IMR-90 (cell line): Measurements from ENCODE around the gene MRPS7. TPM values are rescaled to one million over a fixed set of nuclear protein-coding genes. Genes with fewer than 3 reads are reported as not detected.

Experiments used
- ATAC-seq: fragments of 200-7000 bp; cut with Tn5 transposase; 2 replicates; pipeline ENCODE4 v1.9.1; 2020; ENCODE audit warnings: low read depth, mild to moderate bottlenecking, moderate library complexity
- BruUV-seq: library from RNA; stranded (reverse); fragments of 400-500 nt; replicated peaks from 2 replicates; lab custom pipeline; 2021; lab: Mats Ljungman, UMichigan
- CTCF ChIA-PET: fragments of 300-600 bp; formaldehyde crosslinking; extraction: SDS; loops from one replicate; lab custom pipeline; 2021; ENCODE audit warnings: antibody characterized with exemption; lab: Yijun Ruan, JAX
- POLR2A ChIA-PET: fragments of 300-600 bp; sonication (Branson Sonifier 250); formaldehyde crosslinking; loops from one replicate; lab custom pipeline; 2022; ENCODE audit warnings: antibody characterized with exemption; ENCODE audit not compliant: unreplicated experiment; lab: Charles Lee
- DNase-seq: peaks from one replicate; pipeline ENCODE4 v3.0.0; 2013
- H2AFZ ChIP-seq: replicated peaks from 2 replicates; pipeline ENCODE3; 2013; ENCODE audit warnings: low read length, mild to moderate bottlenecking; ENCODE audit not compliant: poor library complexity
- H2AK5ac ChIP-seq: 2 replicates; pipeline ENCODE4 v1.6.1; 2013; ENCODE audit warnings: low read depth, low read length, inconsistent platforms
- H2AK9ac ChIP-seq: replicated peaks from 2 replicates; pipeline ENCODE3; 2013; ENCODE audit warnings: mild to moderate bottlenecking, low read depth, low read length, moderate library complexity; ENCODE audit not compliant: poor library complexity
- H2BK120ac ChIP-seq: 2 replicates; pipeline ENCODE4 v1.6.1; 2013; ENCODE audit warnings: low read depth, low read length, inconsistent platforms
- H2BK15ac ChIP-seq: 3 replicates; pipeline ENCODE4 v1.6.1; 2013; ENCODE audit warnings: low read depth, low read length, inconsistent platforms
- H2BK20ac ChIP-seq: 2 replicates; pipeline ENCODE4 v1.6.1; 2013; ENCODE audit warnings: low read depth, mild to moderate bottlenecking, inconsistent platforms, low read length, moderate library complexity
- H2BK5ac ChIP-seq: 2 replicates; pipeline ENCODE4 v1.6.1; 2013; ENCODE audit warnings: mild to moderate bottlenecking, low read depth, low read length, inconsistent platforms; ENCODE audit not compliant: poor library complexity, severe bottlenecking
- H3K14ac ChIP-seq: replicated peaks from 2 replicates; pipeline ENCODE4 v1.6.1; 2013; ENCODE audit warnings: low read depth, low read length, inconsistent platforms
- H3K18ac ChIP-seq: 2 replicates; pipeline ENCODE4 v1.6.1; 2013; ENCODE audit warnings: low read depth, low read length, control low read depth
- H3K23ac ChIP-seq: 2 replicates; pipeline ENCODE4 v1.6.1; 2013; ENCODE audit warnings: low read depth, low read length, inconsistent platforms
- H3K27ac ChIP-seq: 2 replicates; pipeline ENCODE4 v1.5.1; 2013; ENCODE audit warnings: mild to moderate bottlenecking, control low read depth, low read length; ENCODE audit not compliant: insufficient read depth
- H3K27me3 ChIP-seq: 2 replicates; pipeline ENCODE4 v1.6.1; 2013; ENCODE audit warnings: low read length; ENCODE audit not compliant: control insufficient read depth, insufficient read depth
- H3K36me3 ChIP-seq: 2 replicates; pipeline ENCODE4 v1.6.1; 2013; ENCODE audit warnings: low read length, mixed read lengths; ENCODE audit not compliant: control insufficient read depth, insufficient read depth
- H3K4ac ChIP-seq: 2 replicates; pipeline ENCODE4 v1.6.1; 2013; ENCODE audit warnings: low read depth, low read length, inconsistent platforms
- H3K4me1 ChIP-seq: 2 replicates; pipeline ENCODE4 v1.6.1; 2013; ENCODE audit warnings: low read length, mixed read lengths; ENCODE audit not compliant: control insufficient read depth, insufficient read depth
- H3K4me2 ChIP-seq: 2 replicates; pipeline ENCODE4 v1.6.1; 2013; ENCODE audit warnings: low read depth, mild to moderate bottlenecking, control low read depth, low read length, moderate library complexity
- H3K4me3 ChIP-seq: 2 replicates; pipeline ENCODE4 v1.5.1; 2013; ENCODE audit warnings: low read depth, mild to moderate bottlenecking, control low read depth, low read length, moderate library complexity; ENCODE audit not compliant: insufficient read depth
- H3K56ac ChIP-seq: 2 replicates; pipeline ENCODE4 v1.6.1; 2013; ENCODE audit warnings: low read length, inconsistent platforms; ENCODE audit not compliant: insufficient read depth; ENCODE audit errors: extremely low read depth
- H3K79me1 ChIP-seq, 2 experiments: 2 replicates each; pipeline ENCODE4 v1.6.1; 2013; ENCODE audit warnings: low read length in 2 of 2, inconsistent platforms in 1 of 2, low read depth in 1 of 2
- H3K9ac ChIP-seq: 2 replicates; pipeline ENCODE4 v1.6.1; 2013; ENCODE audit warnings: low read depth, low read length, control low read depth
- H3K9me1 ChIP-seq: 2 replicates; pipeline ENCODE4 v1.6.1; 2013; ENCODE audit warnings: low read length, inconsistent platforms; ENCODE audit not compliant: insufficient read depth
- H3K9me3 ChIP-seq: 2 replicates; pipeline ENCODE4 v1.6.1; 2013; ENCODE audit warnings: low read length; ENCODE audit not compliant: control insufficient read depth, insufficient read depth
- H4K20me1 ChIP-seq: 2 replicates; pipeline ENCODE4 v1.6.1; 2013; ENCODE audit warnings: low read length, inconsistent platforms; ENCODE audit not compliant: insufficient read depth
- H4K5ac ChIP-seq: 2 replicates; pipeline ENCODE4 v1.6.1; 2013; ENCODE audit warnings: mild to moderate bottlenecking, low read depth, low read length, control low read depth
- H4K8ac ChIP-seq, 2 experiments: 2 replicates each; pipeline ENCODE4 v1.6.1; 2013; ENCODE audit warnings: low read depth in 2 of 2, low read length in 2 of 2, control low read depth in 1 of 2, inconsistent platforms in 1 of 2
- H4K91ac ChIP-seq: 2 replicates; pipeline ENCODE4 v1.6.1; 2013; ENCODE audit warnings: low read depth, low read length, inconsistent platforms; ENCODE audit not compliant: insufficient read depth
- BHLHE40 ChIP-seq: fragments of 150-350 bp; IDR thresholded peaks from 2 replicates; pipeline ENCODE4 v1.6.1; 2016; ENCODE audit warnings: mild to moderate bottlenecking, low read depth, low read length
- CEBPB ChIP-seq: IDR thresholded peaks from 2 replicates; pipeline ENCODE4 v1.6.1; 2012; ENCODE audit warnings: low read depth, low read length, improper control_type of control experiment
- CHD1 ChIP-seq: IDR thresholded peaks from 2 replicates; pipeline ENCODE4 v1.6.1; 2012; ENCODE audit warnings: low read depth, low read length, improper control_type of control experiment
- FOS ChIP-seq: fragments of 150-350 bp; IDR thresholded peaks from 2 replicates; pipeline ENCODE4 v1.6.1; 2016; ENCODE audit warnings: low read depth, low read length
- MAFK ChIP-seq: IDR thresholded peaks from 2 replicates; pipeline ENCODE4 v1.6.1; 2012; ENCODE audit warnings: low read depth, low read length, improper control_type of control experiment
- MAZ ChIP-seq: IDR thresholded peaks from 2 replicates; pipeline ENCODE4 v1.6.1; 2012; ENCODE audit warnings: low read depth, mild to moderate bottlenecking, low read length, improper control_type of control experiment, moderate library complexity, borderline replicate concordance
- MXI1 ChIP-seq: IDR thresholded peaks from 2 replicates; pipeline ENCODE4 v1.6.1; 2012; ENCODE audit warnings: low read depth, mild to moderate bottlenecking, low read length, moderate library complexity, borderline replicate concordance
- NFE2L2 ChIP-seq: fragments of 150-350 bp; IDR thresholded peaks from 2 replicates; pipeline ENCODE4 v1.6.1; 2016; ENCODE audit warnings: low read depth, mild to moderate bottlenecking, low read length
- POLR2A ChIP-seq: IDR thresholded peaks from 2 replicates; pipeline ENCODE4 v1.6.1; 2012; ENCODE audit warnings: mild to moderate bottlenecking, low read depth, low read length
- RAD21 ChIP-seq: IDR thresholded peaks from 2 replicates; pipeline ENCODE4 v1.6.1; 2012; ENCODE audit warnings: low read length, improper control_type of control experiment
- RCOR1 ChIP-seq: IDR thresholded peaks from 2 replicates; pipeline ENCODE4 v1.6.1; 2012; ENCODE audit warnings: mild to moderate bottlenecking, low read length, improper control_type of control experiment; ENCODE audit not compliant: insufficient replicate concordance
- RFX5 ChIP-seq: IDR thresholded peaks from 2 replicates; pipeline ENCODE4 v1.8.0; 2012; ENCODE audit warnings: low read depth, mild to moderate bottlenecking, low read length, moderate library complexity
- SMC3 ChIP-seq: fragments of 150-350 bp; IDR thresholded peaks from 2 replicates; pipeline ENCODE4 v1.6.1; 2016; ENCODE audit warnings: low read depth, mild to moderate bottlenecking, antibody characterized with exemption, low read length, moderate library complexity
- WGBS, 2 experiments: methylation state at CpG; one replicate each; pipeline versions ENCODE4 v1.1.5 to v1.1.7; 2013; ENCODE audit warnings: missing lambda C conversion rate in 2 of 2; ENCODE audit not compliant: insufficient read length in 1 of 2; ENCODE audit errors: extremely low coverage in 2 of 2; 5-methylcytosine and 5-hydroxymethylcytosine counted together
- dilution Hi-C: fragments of 300-500 bp; cut with HindIII; formaldehyde crosslinking; loops from one replicate; pipeline ENCODE4 v1.14.3; 2018; ENCODE audit warnings: low sequenced_read_pairs; ENCODE audit not compliant: unreplicated experiment
- in situ Hi-C: fragments of 300-500 bp; cut with MboI; formaldehyde crosslinking; loops from 3 replicates; pipeline ENCODE4 v1.14.3; 2019; ENCODE audit warnings: low sequenced_read_pairs, inconsistent platforms, mixed read lengths
- intact Hi-C: fragments of 100-400 bp; cut with micrococcal nuclease; formaldehyde crosslinking; loops from 2 replicates; pipeline ENCODE4 v1.10.0; 2022
- polyA plus RNA-seq, 3 experiments: library from polyadenylated mRNA; depleted of rRNA; stranded (reverse); fragments of >200 nt; gene quantifications; 2 replicates each; pipeline ENCODE4 v1.2.3, GENCODE V29; 2012; ENCODE audit warnings: low replicate concordance in 1 of 3
- total RNA-seq: library from RNA; depleted of rRNA; stranded (reverse); fragments of >200 nt; gene quantifications from 2 replicates; pipeline ENCODE4 v1.2.3, GENCODE V29; 2012
- TF ChIP-seq, protein P1 (sequence below): fragments of 150-350 bp; IDR thresholded peaks from 2 replicates; pipeline ENCODE4 v1.6.1; 2016; ENCODE audit warnings: low read depth, mild to moderate bottlenecking, low read length, moderate library complexity, borderline replicate concordance
- TF ChIP-seq, protein P2 (sequence below): conservative IDR thresholded peaks from 2 replicates; pipeline ENCODE4 v1.5.1; 2012; ENCODE audit warnings: mild to moderate bottlenecking, low read depth, low read length, improper control_type of control experiment
- TF ChIP-seq, protein P3 (sequence below): fragments of 150-350 bp; IDR thresholded peaks from 2 replicates; pipeline ENCODE4 v1.6.1; 2017; ENCODE audit warnings: mild to moderate bottlenecking, antibody characterized with exemption, low read length, low read depth

MRPS7 gene
- total and polyA plus RNA-seq, 2 of the 4 experiments (the other 2 are of a cell fraction) = 55.9 to 60.5 TPM

DNA sequence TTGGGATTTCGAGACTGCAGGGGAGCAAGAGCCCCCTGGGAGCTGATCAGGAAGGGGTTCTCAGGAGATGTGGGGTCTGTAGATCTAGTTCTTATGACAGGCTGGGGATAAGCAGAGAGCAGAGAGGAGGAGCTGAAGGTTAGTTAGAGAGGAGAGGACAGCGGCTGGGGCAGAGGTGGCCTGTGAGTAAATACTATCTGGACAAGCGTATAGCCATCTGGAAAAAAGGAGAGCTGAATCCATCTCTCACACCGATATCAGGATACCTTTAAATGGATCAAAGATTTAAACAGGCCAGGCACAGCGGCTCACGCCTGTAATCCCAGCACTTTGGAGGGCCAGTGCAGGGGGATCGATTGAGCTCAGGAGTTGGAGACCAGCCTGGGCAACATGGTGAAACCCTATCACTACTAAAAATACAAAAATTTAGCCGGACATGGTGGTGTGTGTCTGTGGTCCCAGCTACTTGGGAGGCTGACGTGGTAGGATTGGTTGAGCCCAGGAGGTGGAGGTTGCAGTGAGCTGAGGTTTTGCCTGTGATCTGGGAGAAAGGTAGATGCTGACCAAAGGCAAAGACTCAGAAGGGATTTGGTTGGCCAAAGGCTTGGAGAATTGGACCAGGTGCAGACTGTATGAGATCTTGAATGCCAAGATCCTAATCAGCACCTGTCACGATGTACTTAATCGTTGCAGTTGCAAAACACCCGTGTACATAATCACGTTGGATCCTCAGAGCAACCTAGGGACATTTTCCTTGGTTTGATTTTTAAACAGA, 46.5 kb downstream of the MRPS7 start:
- no peak overlapping the region for H2BK5ac ChIP-seq
- no peaks in the 10 kb centered on the region for H4K20me1 ChIP-seq
- POLR2A ChIA-PET = no interaction called here

More for the DNA sequence above, 46.5 kb downstream of the MRPS7 start:
- Histone ChIP-seq H2BK15ac (no peak overlapping the region), H3K9me1 (no peaks in the 10 kb centered on the region), H2BK20ac (no peak overlapping the region), H4K8ac (no peak overlapping the region), H2AK5ac (no peak overlapping the region), H3K4ac (no peak overlapping the region), H3K18ac (no peak overlapping the region), H3K36me3 (no peaks in the 10 kb centered on the region), H4K91ac (no peak overlapping the region), H4K5ac (no peak overlapping the region), H3K27me3 (no peaks in the 10 kb centered on the region), H3K4me2 (no peak overlapping the region), H3K4me3 (no peak overlapping the region), H3K79me1 (no peaks in the 10 kb centered on the region), H3K23ac (no peak overlapping the region), H3K9ac (no peak overlapping the region), H3K14ac (no peak overlapping the region), H3K27ac (no peak overlapping the region), H3K9me3 (no peaks in the 10 kb centered on the region), H2BK120ac (no peak overlapping the region), H3K56ac (no peak overlapping the region), H2AK9ac (no peak overlapping the region), H2AFZ (no peak overlapping the region), H3K4me1 (no peaks in the 10 kb centered on the region)
- intact Hi-C loops (no loop called here), dilution Hi-C loops (no loop called here), in situ Hi-C loops (no loop called here)
- BruUV-seq = no TSS peak
- ATAC-seq = no peak
- no peak for DNase-seq
- CTCF ChIA-PET = no interaction called here
- TF ChIP-seq CHD1 (no peak), SMC3 (no peak), POLR2A (no peak), BHLHE40 (no peak), FOS (no peak), RFX5 (no peak), RCOR1 (no peak), MXI1 (no peak), MAFK (no peak), NFE2L2 (no peak), MAZ (no peak), CEBPB (no peak), RAD21 (no peak)
- TF ChIP-seq, protein P1, sequence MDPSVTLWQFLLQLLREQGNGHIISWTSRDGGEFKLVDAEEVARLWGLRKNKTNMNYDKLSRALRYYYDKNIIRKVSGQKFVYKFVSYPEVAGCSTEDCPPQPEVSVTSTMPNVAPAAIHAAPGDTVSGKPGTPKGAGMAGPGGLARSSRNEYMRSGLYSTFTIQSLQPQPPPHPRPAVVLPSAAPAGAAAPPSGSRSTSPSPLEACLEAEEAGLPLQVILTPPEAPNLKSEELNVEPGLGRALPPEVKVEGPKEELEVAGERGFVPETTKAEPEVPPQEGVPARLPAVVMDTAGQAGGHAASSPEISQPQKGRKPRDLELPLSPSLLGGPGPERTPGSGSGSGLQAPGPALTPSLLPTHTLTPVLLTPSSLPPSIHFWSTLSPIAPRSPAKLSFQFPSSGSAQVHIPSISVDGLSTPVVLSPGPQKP = no peak
- TF ChIP-seq, protein P2, sequence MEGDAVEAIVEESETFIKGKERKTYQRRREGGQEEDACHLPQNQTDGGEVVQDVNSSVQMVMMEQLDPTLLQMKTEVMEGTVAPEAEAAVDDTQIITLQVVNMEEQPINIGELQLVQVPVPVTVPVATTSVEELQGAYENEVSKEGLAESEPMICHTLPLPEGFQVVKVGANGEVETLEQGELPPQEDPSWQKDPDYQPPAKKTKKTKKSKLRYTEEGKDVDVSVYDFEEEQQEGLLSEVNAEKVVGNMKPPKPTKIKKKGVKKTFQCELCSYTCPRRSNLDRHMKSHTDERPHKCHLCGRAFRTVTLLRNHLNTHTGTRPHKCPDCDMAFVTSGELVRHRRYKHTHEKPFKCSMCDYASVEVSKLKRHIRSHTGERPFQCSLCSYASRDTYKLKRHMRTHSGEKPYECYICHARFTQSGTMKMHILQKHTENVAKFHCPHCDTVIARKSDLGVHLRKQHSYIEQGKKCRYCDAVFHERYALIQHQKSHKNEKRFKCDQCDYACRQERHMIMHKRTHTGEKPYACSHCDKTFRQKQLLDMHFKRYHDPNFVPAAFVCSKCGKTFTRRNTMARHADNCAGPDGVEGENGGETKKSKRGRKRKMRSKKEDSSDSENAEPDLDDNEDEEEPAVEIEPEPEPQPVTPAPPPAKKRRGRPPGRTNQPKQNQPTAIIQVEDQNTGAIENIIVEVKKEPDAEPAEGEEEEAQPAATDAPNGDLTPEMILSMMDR = no peak
- TF ChIP-seq, protein P3, sequence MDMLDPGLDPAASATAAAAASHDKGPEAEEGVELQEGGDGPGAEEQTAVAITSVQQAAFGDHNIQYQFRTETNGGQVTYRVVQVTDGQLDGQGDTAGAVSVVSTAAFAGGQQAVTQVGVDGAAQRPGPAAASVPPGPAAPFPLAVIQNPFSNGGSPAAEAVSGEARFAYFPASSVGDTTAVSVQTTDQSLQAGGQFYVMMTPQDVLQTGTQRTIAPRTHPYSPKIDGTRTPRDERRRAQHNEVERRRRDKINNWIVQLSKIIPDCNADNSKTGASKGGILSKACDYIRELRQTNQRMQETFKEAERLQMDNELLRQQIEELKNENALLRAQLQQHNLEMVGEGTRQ = no peak
- WGBS, 2 experiments = 76% methylated on average over 3 of the region's 13 CpGs; no CpG with 5 or more reads in 1 of the 2 experiments
